Hippocampal formation (tissue), 2 donors: ENCODE data around the gene EFCAB14.
"Not testable (repeated sequence)": the region's sequence is repeated elsewhere in the genome, so short reads cannot be mapped to it uniquely, and the experiment has no call there.

Experiments used
- DNase-seq, 2 donors: peaks; one replicate each; lab custom pipeline; 2025; lab: John Stamatoyannopoulos, UW

EFCAB14 gene

DNA sequence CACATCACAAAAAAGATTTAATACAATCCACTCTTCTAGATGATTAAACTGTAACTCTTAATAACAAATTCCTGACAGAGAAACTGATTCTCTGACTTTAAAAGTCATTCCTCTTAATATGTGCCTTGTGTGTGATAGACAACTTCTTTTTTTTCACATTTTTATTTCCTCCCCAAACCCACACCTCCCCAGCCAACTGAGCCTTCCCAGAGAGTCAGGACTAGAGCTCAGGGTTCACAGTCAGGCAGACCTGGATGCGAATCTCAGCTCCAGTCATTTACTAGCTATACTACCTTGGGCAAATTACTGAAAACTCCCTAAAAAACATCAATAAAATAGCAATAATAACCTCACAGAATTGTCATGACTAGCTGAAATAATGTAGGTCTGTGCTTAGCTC lies 64.9 kb downstream of the EFCAB14 start:
- DNase-seq = no peak

DNA sequence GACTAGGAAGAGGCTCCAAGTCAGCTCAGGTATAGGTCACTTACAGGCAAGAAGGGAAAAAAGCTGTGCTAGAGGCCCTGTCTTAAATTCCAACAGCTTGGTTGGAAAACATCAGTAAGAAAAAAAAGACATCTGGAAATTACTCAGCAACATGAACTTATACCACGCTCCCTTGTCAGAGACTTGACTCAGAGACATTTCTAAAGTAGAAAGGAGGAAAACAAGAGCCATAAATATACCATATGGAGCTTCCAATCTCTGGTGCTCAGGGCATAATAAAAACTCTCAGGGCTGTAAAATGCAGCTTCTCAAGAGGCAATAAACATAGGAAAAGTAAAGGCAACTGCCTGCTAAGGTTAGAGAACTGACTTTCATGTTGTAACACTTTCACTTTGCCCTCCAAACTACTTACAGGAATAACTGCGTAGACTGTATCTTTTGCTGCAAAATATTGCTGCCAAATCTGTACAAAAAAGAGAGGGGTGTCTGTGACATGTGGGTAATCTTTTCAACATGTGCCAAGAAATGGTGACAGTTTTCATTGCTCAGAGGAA lies 65.4 kb downstream of the EFCAB14 start:
- DNase-seq = no peak

DNA sequence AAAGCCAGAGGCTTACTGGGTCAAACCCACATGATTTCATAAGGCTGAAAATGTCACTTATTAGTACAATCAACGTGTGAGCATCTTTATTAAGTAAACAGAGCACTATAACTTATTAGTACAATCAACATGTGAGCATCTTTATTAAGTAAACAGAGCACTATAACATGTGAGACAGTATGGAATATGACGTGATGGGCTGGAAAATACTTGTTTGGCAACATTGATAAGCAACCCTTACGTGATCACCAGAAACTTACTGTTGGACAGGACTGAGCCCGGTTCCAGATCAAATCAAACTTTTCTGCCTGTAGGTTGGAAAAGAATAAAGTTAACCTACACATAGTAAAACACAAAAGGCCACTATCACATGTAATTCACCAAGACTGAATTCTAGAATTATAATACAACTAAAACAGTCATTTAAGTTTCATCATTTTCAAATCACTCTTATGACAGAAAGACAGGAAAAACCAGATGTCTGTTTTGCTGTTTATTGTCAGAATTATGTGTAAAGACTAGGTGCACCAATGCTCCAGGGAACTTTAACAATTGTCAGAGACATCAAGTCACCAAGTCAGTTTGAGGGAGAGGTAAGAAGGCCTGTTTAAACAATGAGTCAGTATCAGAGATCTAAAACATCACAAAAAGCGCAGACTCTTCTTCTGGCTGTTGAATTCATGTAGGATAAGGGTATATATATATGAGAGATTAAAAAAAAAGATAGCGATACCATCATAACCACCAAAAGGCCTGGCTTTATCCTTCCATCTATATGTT lies 66.4 kb downstream of the EFCAB14 start:
- DNase-seq = no peak

DNA sequence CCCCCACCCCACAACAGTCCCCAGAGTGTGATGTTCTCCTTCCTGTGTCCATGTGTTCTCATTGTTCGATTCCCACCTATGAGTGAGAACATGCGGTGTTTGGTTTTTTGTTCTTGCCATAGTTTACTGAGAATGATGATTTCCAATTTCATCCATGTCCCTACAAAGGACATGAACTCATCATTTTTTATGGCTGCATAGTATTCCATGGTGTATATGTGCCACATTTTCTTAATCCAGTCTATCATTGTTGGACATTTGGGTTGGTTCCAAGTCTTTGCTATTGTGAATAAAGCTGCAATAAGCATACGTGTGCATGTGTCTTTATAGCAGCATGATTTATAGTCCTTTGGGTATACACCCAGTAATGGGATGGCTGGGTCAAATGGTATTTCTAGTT lies 67.8 kb downstream of the EFCAB14 start:
- DNase-seq = not testable (repeated sequence)

DNA sequence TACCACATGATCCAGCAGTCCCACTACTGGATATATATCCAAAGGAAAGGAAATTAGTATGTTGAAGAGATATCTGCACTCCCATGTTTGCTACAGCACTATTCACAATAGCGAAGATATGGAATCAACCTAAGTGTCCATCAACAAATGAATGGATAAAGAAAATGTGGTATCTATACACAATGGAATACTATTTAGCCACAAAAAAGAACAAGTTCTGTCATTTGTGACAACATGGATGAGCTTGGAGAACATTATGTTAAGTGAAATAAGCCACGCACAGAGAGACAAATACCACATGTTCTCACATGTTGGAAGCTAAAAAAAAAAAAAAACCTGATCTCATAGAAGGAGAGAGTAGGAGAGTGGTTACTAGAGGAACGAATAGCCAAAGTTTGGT lies 68.4 kb downstream of the EFCAB14 start:
- no peak for DNase-seq

DNA sequence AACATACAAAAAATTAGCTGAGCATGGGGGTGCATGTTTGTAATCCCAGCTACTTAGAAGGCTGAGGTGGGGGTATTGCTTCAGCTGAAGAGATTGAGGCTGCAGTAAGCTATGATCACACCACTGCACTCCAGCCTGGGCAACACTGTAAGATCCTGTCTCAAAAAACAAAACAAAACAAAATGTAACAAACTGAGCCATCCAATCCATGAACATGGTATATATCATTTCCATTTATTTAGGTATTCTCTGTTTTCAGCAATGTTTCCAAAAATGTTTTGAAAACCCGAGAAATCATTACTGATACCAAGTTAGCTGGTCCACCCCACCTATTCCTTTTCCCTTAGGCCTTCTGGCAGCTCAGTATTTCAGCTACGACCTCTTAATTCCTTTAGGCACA lies 69.2 kb downstream of the EFCAB14 start:
- no peak for DNase-seq

DNA sequence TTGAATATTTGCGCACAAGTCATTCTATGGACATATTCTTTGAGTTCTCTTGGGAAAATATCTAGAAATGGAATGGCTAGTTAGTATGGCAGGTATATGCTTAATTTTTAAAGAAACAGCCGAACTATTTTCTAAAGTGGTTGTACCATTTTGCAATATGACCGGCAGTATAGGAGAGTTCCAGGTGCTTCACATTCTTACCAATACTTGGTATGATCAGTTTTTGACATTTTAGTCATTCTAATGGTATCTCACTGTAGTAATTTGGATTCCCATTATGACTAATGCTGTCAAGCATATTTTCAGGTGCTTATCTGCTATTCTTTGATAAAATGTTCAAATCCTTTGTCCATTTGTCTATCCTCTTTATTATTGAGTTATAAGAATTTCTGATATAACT lies 71.3 kb downstream of the EFCAB14 start:
- no peak for DNase-seq

DNA sequence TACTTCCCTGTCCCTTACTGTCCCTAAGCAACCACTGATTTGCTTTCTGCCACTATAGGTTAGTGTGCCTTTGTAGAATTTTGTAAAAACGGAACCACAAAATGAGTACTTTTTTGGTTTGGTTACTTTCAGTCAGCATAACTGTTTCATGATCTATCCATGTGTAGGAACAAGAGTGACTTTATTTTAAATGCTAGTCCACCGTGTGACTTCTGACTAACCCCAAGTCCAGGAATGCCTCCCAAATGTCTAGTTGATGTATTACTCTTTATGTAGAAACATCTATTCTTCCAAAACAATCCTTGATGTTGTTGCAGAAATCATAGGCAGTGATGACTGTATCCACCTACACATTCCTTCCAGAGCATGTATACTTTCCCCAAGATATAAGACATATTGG lies 72.1 kb downstream of the EFCAB14 start:
- DNase-seq = no peak

DNA sequence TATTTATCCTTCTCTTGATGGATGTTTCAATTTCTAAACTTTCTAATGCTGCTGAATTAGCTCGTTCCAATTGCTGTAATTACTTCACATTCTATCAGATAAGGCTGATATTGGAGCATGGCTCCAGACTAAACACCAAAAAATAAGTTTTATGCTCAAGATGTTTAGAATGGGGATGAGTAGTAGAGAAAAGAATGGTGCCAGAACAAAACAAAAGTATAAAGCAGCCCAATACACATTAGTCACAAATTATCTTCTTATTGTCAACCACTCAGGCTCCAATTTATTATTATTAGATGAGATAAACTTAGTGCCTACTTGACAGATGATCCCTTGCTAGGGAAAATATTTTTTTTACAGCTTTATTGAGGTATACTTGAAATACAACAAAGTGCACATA lies 72.6 kb downstream of the EFCAB14 start:
- no peak for DNase-seq

DNA sequence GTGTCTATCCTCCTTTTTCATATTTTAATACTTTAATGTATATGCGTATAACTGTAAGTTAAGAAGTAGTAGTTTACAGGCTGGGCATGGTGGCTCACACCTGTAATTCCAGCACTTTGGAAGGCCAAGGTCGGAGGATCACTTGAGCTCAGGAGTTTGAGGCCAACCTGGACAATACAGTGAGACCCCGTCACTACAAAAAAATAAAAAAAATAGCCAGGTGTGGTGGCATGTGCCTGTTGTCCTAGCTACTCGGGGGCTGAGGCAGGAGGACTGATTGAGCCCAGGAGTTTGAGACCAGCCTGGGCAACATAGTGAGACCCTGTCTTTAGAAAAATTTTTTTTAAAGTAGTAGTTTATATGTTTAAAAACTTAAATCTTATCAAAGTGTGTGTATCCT lies 73.1 kb downstream of the EFCAB14 start:
- no peak for DNase-seq

DNA sequence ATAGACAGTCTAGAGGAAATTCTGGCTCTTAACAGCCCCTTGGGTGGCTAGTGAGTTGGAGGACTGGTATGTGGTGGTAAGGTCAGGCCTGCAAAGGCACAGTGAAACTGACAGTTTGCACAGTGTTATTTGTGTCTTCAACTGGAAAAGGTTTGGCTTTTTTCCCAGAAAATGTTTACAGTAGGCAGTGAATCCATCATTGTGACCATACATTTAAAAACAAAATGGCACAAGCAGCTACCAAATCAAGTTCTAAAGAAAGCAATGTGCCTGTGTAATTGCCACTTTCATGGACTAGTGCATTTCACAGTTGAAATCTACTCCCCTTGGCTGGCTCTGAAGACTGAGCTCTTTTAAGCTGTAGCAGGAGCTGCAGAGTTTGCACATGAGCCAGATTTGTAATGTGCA lies 75.5 kb downstream of the EFCAB14 start:
- no peak for DNase-seq

DNA sequence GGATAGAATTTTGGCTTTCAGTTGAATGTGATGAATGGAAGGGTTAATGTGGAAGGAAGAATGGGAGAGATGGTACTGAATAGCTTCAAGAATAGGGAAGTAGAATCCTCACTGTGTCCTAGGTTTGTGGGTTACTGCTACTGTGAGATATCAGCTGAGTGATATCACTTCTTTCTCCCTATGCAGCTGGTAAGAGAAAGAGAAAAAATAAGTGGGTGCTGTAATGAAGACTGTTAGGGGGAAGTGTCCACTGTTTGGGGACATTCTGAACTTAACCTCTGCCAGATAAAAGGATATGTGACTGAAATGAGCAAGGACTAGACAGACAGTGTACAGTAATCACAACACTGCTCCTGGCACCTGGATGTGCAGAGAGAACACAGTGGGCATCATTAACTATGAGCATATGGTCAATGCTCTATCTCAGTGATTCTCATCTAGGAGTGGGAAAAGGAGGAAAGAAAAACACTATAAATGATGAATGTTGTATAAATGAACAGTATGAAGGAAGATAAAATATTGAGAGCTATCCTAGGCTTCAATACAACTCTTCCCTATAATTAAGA lies 76.7 kb downstream of the EFCAB14 start:
- no peak for DNase-seq

DNA sequence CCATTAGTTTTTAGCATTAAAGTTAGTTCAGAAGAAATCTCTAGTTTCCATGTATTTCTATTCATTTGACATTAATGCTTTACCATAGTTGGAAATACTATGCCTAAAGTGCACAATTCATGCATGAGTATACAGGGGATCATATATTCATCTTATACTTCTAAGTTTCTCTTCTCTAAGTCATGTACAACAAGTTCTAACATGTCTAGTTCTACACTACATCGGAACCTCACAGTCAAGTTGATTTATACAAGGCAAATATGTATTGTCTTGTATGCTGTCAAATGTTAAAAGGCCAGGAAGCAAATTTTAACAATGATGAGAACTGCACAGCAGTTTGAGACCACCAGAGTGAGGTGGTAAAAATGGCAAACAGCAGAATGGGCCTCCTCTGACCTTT lies 79.4 kb downstream of the EFCAB14 start:
- no peak for DNase-seq

DNA sequence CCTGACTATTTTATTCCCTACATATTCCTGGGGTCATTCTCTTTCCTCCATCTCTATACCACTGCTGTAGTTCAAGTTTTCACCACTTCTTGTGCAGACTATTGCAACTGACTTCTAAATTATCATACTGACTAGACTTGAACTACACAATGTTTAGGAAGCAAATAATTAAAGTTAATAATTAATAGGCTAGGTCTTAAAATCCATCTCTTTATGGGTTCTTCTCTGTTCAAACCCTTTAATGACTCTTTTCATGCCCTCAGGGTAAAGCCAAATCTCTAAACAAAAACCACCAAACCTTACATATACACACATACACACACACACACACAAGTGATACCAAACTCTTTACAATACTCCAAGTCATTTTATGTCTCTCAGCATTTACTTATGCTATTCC lies 80.0 kb downstream of the EFCAB14 start:
- DNase-seq = no peak

DNA sequence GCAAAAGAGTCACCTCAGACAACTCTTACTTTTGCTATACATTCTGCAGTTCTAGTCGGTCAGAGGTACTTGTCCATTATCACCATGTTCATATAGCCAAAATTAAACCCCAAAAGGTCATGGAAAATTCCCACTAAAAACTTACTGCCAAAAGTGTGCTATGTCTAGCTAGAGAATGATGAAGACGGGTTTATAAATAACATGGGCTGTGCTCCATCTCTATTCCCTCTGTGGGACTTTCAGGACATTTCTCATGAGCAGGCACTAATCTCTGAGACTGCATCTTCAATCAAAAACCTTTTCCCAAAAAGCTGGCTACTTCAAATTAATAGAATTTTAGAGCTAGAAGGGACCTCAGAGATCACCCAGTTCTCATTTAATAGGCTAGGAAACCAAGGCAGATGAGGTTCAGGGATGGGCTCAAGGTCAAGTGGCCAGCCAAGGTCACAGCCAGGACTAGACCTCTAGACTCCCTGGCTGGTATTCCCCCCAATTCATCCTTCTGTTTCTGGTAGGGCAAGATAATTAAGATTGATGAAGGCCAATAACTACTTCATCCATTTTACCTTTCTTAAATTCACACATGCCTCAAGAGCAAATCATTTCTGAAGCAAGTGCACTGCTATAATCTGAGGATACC lies 81.3 kb downstream of the EFCAB14 start:
- DNase-seq = no peak

DNA sequence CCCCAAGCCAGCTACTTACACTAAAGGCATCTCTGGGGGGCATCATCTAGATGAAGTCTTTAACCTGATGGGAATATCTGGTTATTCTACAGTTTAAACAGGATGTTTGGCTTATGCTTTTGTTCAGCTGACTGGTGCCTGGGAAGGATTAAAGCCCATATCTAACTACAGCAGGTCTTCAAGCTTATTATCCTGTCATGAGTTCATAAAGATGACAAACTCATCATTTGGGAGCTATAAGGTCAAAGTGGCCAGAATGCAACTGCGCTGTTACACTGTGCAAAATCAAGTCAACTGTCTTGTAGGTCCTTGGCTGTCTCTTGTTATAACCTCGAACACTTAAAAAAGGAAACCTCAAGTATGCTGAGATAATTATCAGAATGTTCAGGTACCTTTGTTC lies 83.7 kb downstream of the EFCAB14 start:
- no peak for DNase-seq

DNA sequence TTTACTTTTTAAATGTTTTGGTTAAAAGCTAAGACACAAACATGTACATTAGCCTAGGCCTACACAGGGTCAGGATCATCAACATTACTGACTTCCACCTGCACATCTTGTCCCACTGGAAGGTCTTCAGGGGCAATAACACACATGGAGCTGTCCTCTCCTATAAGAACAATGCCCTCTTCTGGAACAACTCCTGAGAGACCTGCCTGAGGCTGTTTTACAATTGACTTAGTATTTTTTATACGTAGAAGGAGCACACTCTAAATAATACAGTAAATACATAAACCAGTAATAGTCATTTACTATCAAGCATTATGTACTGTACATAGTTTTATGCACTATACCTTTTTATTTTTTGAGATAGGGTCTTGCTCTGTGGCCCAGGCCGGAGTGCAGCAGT lies 88.2 kb downstream of the EFCAB14 start:
- DNase-seq = no peak
